NB4 (cell line): ENCODE results near the gene WDR70.
"Not testable (repeated sequence)": the region's sequence is repeated elsewhere in the genome, so short reads cannot be mapped to it uniquely, and the experiment has no call there.

ENCODE experiments used
- CTCF ChIP-seq: IDR thresholded peaks from one replicate; pipeline ENCODE4 v1.5.1; 2012; ENCODE audit warnings: low read depth, low read length
- POLR2A ChIP-seq: IDR thresholded peaks from 2 replicates; pipeline ENCODE4 v1.6.1; 2011; ENCODE audit warnings: mild to moderate bottlenecking; ENCODE audit not compliant: insufficient read length; ENCODE audit errors: extremely low read depth

- not testable (repeated sequence) for TF ChIP-seq CTCF, POLR2A
Observed at GRCh38 chr5:37454402-37455055, 75.4 kb downstream of the WDR70 start.
